ENCODE results near the gene OGDH.
"Not testable (repeated sequence)": the region's sequence is repeated elsewhere in the genome, so short reads cannot be mapped to it uniquely, and the experiment has no call there.

OGDH gene

GRCh38 chr7:44706788-44707557 lies 100.5 kb downstream of the OGDH start:
- DNase-seq (ENCODE audit: low read depth in 2 of 2) = no peak

- DNase-seq (ENCODE audit: low read depth in 2 of 2) = no peak
These were observed 101.3 kb downstream of the OGDH start for GRCh38 chr7:44707558-44708230.

- DNase-seq (ENCODE audit: low read depth in 2 of 2) = no peak
These were observed 102.8 kb downstream of the OGDH start for GRCh38 chr7:44709011-44709915.

- no peak for DNase-seq (ENCODE audit: low read depth in 2 of 2)
These were observed 103.6 kb downstream of the OGDH start for GRCh38 chr7:44709945-44710596.

- DNase-seq (ENCODE audit: low read depth in 2 of 2) = no peak
These were observed 105.1 kb downstream of the OGDH start for GRCh38 chr7:44711528-44711927.

GRCh38 chr7:44712012-44712411 lies 105.6 kb downstream of the OGDH start:
- no peak for DNase-seq (ENCODE audit: low read depth in 2 of 2)

- DNase-seq (ENCODE audit: low read depth in 2 of 2) = no peak
These were observed 106.7 kb downstream of the OGDH start for GRCh38 chr7:44713141-44713540.

- no peak for DNase-seq (ENCODE audit: low read depth in 2 of 2)
These were observed 107.4 kb downstream of the OGDH start for GRCh38 chr7:44713680-44714335.

- DNase-seq (ENCODE audit: low read depth in 2 of 2) = no peak
These were observed 109.8 kb downstream of the OGDH start for GRCh38 chr7:44716205-44716604.

- no peak for DNase-seq (ENCODE audit: low read depth in 2 of 2)
These were observed 113.9 kb downstream of the OGDH start for GRCh38 chr7:44720301-44720700.

- DNase-seq (ENCODE audit: low read depth in 2 of 2) = no peak
These were observed 117.8 kb downstream of the OGDH start for GRCh38 chr7:44724276-44724675.

GRCh38 chr7:44726250-44726649 lies 119.8 kb downstream of the OGDH start:
- not testable (repeated sequence) for DNase-seq (ENCODE audit: low read depth in 2 of 2)

GRCh38 chr7:44727158-44727936 lies 120.9 kb downstream of the OGDH start:
- no peak for DNase-seq (ENCODE audit: low read depth in 2 of 2)

GRCh38 chr7:44727937-44728262 lies 121.5 kb downstream of the OGDH start:
- DNase-seq (ENCODE audit: low read depth in 2 of 2) = no peak

- DNase-seq (ENCODE audit: low read depth in 2 of 2) = no peak
These were observed 123.6 kb downstream of the OGDH start for GRCh38 chr7:44729949-44730590.

GRCh38 chr7:44732971-44733370 lies 126.5 kb downstream of the OGDH start:
- not testable (repeated sequence) for DNase-seq (ENCODE audit: low read depth in 2 of 2)

- DNase-seq (ENCODE audit: low read depth in 2 of 2) = no peak
These were observed 127.5 kb downstream of the OGDH start for GRCh38 chr7:44733708-44734481.

GRCh38 chr7:44735403-44736165 lies 129.2 kb downstream of the OGDH start:
- no peak for DNase-seq (ENCODE audit: low read depth in 2 of 2)

- DNase-seq (ENCODE audit: low read depth in 2 of 2) = no peak
These were observed 130.5 kb downstream of the OGDH start for GRCh38 chr7:44736896-44737295.
